Uterus (tissue), 4 donors: ENCODE measurements around the gene ABCB10. TPM values are rescaled to one million over a fixed set of nuclear protein-coding genes. Genes with fewer than 3 reads are reported as not detected.

Experiments used
- DNase-seq, 2 donors: peaks; one replicate each; pipeline ENCODE4 v3.0.0-alpha.2; 2019 to 2020
- H3K27ac ChIP-seq, 2 donors: fragments of 200-600 bp; sonication (generic); 1 replicate in 1 of 2; 2 replicates in 1 of 2; pipeline ENCODE4 v1.5.1; 2016 to 2018
- H3K27me3 ChIP-seq, 2 donors: fragments of 200-600 bp; sonication (generic); one replicate each; pipeline ENCODE4 v1.5.1; 2018 to 2019; ENCODE audit warnings: control low read depth in 1 of 2
- H3K36me3 ChIP-seq, 2 donors: fragments of 200-600 bp; sonication (generic); one replicate each; pipeline ENCODE4 v1.5.1; 2019; ENCODE audit warnings: control low read depth in 1 of 2
- H3K4me1 ChIP-seq, 2 donors: fragments of 200-600 bp; sonication (generic); one replicate each; pipeline ENCODE4 v1.5.1; 2018 to 2019; ENCODE audit warnings: control low read depth in 1 of 2
- H3K4me3 ChIP-seq, 2 donors: fragments of 200-600 bp; sonication (generic); 1 replicate in 1 of 2; 2 replicates in 1 of 2; pipeline ENCODE4 v1.5.1; 2018 to 2019; ENCODE audit warnings: mild to moderate bottlenecking in 1 of 2
- H3K9me3 ChIP-seq, 2 donors: fragments of 200-600 bp; sonication (generic); one replicate each; pipeline ENCODE4 v1.5.1; 2019; ENCODE audit warnings: control low read depth in 1 of 2
- POLR2A ChIP-seq, 2 donors: fragments of 450-650 bp; IDR thresholded peaks; one replicate each; pipeline ENCODE4 v1.6.1; 2016; ENCODE audit warnings: antibody characterized with exemption in 2 of 2, mild to moderate bottlenecking in 1 of 2, moderate library complexity in 1 of 2
- intact Hi-C: fragments of 100-400 bp; cut with DNase I; formaldehyde crosslinking; loops from one replicate; pipeline ENCODE4 v1.15.1; 2023; ENCODE audit warnings: low total_unique reads
- total RNA-seq, 4 donors: library from RNA; depleted of rRNA in 3 of 4; stranded (reverse); fragments of >200 nt in 3 of 4; gene quantifications; one replicate each; pipeline versions ENCODE4 v1.1.0 to v1.2.4, GENCODE V29; 2014 to 2023
- TF ChIP-seq, protein P1 (sequence below), 4 experiments: fragments of 200-600 bp in 2 of 4; fragments of 450-650 bp in 2 of 4; sonication (generic) in 2 of 4; IDR thresholded peaks; one replicate each; pipeline ENCODE4 v1.5.1; 2016 to 2019; ENCODE audit warnings: antibody characterized with exemption in 4 of 4, mild to moderate bottlenecking in 2 of 4, moderate library complexity in 1 of 4
- donor health status: DM: yes; HTN: yes; CAD: no.

Gene ABCB10
- total RNA-seq, 4 donors from 2014 or later: 4.7 to 26.8 (median 15.4) TPM

DNA sequence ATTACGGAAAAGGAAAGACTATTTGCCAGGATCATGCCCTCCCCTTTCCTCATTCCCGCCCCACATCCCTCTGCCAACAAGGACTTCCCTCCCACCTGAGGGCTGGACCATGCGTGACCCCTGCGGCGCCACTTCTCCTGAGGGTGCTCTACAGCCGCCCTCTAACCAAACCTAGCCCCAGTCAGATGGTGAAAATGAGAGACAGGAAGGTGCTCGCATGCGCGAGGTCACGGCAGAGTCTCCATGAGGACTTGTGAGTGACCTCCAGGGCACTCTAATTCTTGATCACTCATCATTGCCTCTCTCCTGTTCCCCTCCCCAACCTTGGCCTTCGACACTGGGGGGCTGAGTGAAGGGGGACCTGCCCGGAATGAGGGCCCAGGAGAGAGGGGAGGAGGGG, 35.3 kb upstream of the ABCB10 start:
- Histone ChIP-seq H3K4me3 (no peak overlapping the region), H3K27me3 (no peaks in the 10 kb centered on the region), H3K4me1 (peaks cover 0 to 5% of the 10 kb centered on the region in 2 donors), H3K27ac (no peak overlapping the region), H3K36me3 (no peaks in the 10 kb centered on the region), H3K9me3 (no peaks in the 10 kb centered on the region)
- no peak for DNase-seq
- TF ChIP-seq, protein P1, sequence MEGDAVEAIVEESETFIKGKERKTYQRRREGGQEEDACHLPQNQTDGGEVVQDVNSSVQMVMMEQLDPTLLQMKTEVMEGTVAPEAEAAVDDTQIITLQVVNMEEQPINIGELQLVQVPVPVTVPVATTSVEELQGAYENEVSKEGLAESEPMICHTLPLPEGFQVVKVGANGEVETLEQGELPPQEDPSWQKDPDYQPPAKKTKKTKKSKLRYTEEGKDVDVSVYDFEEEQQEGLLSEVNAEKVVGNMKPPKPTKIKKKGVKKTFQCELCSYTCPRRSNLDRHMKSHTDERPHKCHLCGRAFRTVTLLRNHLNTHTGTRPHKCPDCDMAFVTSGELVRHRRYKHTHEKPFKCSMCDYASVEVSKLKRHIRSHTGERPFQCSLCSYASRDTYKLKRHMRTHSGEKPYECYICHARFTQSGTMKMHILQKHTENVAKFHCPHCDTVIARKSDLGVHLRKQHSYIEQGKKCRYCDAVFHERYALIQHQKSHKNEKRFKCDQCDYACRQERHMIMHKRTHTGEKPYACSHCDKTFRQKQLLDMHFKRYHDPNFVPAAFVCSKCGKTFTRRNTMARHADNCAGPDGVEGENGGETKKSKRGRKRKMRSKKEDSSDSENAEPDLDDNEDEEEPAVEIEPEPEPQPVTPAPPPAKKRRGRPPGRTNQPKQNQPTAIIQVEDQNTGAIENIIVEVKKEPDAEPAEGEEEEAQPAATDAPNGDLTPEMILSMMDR (IDR thresholded peaks at IDR 0.05): no peak
- TF ChIP-seq POLR2A (IDR thresholded peaks at IDR 0.05): no peak
- intact Hi-C loops: no loop called here

DNA sequence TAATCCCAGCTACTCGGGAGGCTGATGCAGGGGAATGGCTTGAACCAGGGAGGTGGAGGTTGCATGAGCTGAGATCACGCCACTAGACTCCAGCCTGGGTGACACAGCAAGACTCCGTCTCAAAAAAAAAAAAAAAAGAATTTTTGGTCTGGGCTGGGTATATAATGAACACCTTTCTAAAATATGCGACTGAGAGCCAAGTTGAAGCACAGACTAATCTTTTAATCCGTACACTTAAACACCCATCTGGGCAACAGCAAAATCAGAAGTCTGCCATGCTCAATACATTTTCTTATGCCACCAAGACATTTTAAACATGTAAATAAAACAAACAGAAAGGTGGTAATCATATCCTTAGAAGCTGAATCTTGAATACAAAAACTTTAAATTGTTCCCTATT, 31.6 kb upstream of the ABCB10 start:
- intact Hi-C loops: no loop called here
- Histone ChIP-seq H3K27ac (no peak overlapping the region), H3K9me3 (no peaks in the 10 kb centered on the region)

DNA sequence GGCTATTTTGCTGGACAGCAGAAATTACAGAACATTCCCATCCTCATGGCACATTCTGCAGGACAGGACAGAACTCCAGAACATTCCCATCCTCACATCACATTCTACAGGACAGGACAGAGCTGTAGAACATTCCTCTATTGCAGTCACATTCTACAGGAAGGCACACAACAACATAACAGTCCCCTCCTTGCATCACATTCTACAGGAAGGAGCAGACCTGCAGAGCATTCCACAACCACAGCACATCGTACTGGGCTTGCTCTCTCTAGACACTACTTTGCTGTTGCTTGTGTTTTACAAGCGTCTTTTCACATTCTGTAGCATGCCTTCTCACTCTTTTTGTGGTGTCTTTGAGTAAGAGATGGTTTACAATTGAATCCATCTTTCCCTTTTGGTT, 26.8 kb upstream of the ABCB10 start:
- H3K4me3 ChIP-seq: no peak overlapping the region
- intact Hi-C loops: no loop called here
- TF ChIP-seq POLR2A (IDR thresholded peaks at IDR 0.05): no peak
- TF ChIP-seq, protein P1 (IDR thresholded peaks at IDR 0.05): no peak
- H3K4me1 ChIP-seq: no peaks in the 10 kb centered on the region
- H3K9me3 ChIP-seq: no peaks in the 10 kb centered on the region
- no peak for DNase-seq
- no peak overlapping the region for H3K27ac ChIP-seq
- no peaks in the 10 kb centered on the region for H3K36me3 ChIP-seq
- no peaks in the 10 kb centered on the region for H3K27me3 ChIP-seq

More for the DNA sequence above, 31.6 kb upstream of the ABCB10 start:
- Histone ChIP-seq H3K27me3 (no peaks in the 10 kb centered on the region), H3K4me1 (no peaks in the 10 kb centered on the region), H3K4me3 (no peak overlapping the region), H3K36me3 (no peaks in the 10 kb centered on the region)
- TF ChIP-seq, protein P1 (IDR thresholded peaks at IDR 0.05): no peak
- TF ChIP-seq POLR2A (IDR thresholded peaks at IDR 0.05): no peak
- DNase-seq: no peak

DNA sequence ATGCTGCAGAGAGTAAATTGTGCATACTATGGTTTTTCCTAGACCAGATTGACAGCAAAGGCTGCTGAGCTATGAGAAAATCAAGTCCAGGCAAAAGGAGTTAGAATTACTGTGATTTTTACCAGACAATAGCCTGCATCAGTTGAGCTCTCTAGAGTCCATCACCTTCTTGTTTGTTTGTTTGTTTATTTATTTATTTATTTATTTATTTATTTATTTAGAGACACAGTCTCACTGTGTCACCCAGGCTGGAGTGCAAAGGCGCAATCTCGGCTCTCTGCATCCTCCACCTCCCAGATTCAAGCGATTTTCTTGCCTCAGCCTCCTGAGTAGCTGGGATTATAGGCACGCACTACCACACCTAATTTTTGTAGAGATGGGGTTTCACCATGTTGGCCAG, 24.2 kb upstream of the ABCB10 start:
- no peaks in the 10 kb centered on the region for H3K27me3 ChIP-seq
- H3K4me3 ChIP-seq: no peak overlapping the region
- no peaks in the 10 kb centered on the region for H3K9me3 ChIP-seq
- DNase-seq: no peak
- intact Hi-C loops: no loop called here
- no peaks in the 10 kb centered on the region for H3K36me3 ChIP-seq
- H3K27ac ChIP-seq: no peak overlapping the region
- no peaks in the 10 kb centered on the region for H3K4me1 ChIP-seq
- no peak for TF ChIP-seq POLR2A (IDR thresholded peaks at IDR 0.05)
- TF ChIP-seq, protein P1 (IDR thresholded peaks at IDR 0.05): no peak

DNA sequence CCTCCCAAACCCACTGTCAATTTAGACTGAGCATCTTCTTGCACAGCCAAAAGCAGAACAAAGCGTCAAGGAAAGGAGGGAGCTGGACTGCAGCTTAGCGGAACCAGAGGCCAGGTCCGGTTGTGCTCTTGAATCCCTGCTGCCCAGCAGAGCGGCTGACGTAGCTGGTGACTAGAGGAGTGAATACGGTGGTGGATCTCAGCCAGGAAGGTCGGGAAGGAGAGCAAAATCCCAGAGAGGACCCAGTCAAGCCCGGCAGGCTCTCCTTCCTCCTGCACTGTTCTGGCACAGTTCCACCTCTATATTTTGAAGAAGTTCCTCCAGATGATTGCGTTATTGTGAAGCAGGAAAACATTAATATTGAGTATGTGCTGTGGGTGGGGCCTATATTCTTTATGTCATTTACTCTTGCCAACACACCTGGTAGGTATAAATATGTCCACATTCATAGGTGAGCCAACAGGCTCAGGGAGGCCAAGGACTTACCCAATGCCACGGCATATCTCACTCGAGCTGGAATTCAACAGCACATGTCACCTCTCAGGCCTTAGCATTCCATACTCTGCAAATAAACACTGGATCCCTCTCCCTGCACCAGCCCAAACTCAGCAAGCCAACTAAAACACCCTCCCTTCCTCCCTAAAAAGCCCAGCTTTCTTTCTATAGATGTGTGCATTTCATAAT, 23.6 kb upstream of the ABCB10 start:
- no peaks in the 10 kb centered on the region for H3K9me3 ChIP-seq
- H3K27ac ChIP-seq: no peak overlapping the region
- H3K36me3 ChIP-seq: no peaks in the 10 kb centered on the region
- H3K4me3 ChIP-seq: no peak overlapping the region
- H3K4me1 ChIP-seq: no peaks in the 10 kb centered on the region
- H3K27me3 ChIP-seq: no peaks in the 10 kb centered on the region
- TF ChIP-seq, protein P1 (IDR thresholded peaks at IDR 0.05): no peak
- TF ChIP-seq POLR2A (IDR thresholded peaks at IDR 0.05): no peak
- intact Hi-C loops: no loop called here
- no peak for DNase-seq
